Measurements from ENCODE around the gene OPA3.

OPA3 gene

GRCh38 chr19:45524575-45525129, 60.0 kb downstream of the OPA3 start:
- no peak for DNase-seq (ENCODE audit: low read depth in 1 of 2, low spot score in 1 of 2)
- Histone ChIP-seq H3K27ac (replicated peaks) (no peak overlapping the region), H3K27me3 (ENCODE audit: insufficient read depth, poor library complexity, severe bottlenecking) (no peaks in the 10 kb centered on the region), H3K4me3 (replicated peaks; ENCODE audit: insufficient read depth, low read length) (no peak overlapping the region)
- no peak for TF ChIP-seq REST (IDR thresholded peaks at IDR 0.05; ENCODE audit: insufficient replicate concordance, low read depth)
- TF ChIP-seq SPI1 (IDR thresholded peaks at IDR 0.05; ENCODE audit: borderline replicate concordance, low read depth) = no peak
- no peak for TF ChIP-seq CTCF (IDR thresholded peaks at IDR 0.05; ENCODE audit: insufficient read depth, low read length)
- no peak for TF ChIP-seq POLR2AphosphoS5 (IDR thresholded peaks at IDR 0.05; ENCODE audit: low read depth)
- no peak for TF ChIP-seq GABPA (IDR thresholded peaks at IDR 0.05; ENCODE audit: low read depth)

GRCh38 chr19:45523642-45524256, 60.9 kb downstream of the OPA3 start:
- no peak overlapping the region for H3K4me3 ChIP-seq (replicated peaks; ENCODE audit: insufficient read depth, low read length)
- DNase-seq (ENCODE audit: low read depth in 1 of 2, low spot score in 1 of 2) = peak; percentile 77 to 90
- no peak overlapping the region for H3K27ac ChIP-seq (replicated peaks)
- peak; percentile 95 for TF ChIP-seq SPI1 (IDR thresholded peaks at IDR 0.05; ENCODE audit: borderline replicate concordance, low read depth)
- peak; percentile 93 for TF ChIP-seq CTCF (IDR thresholded peaks at IDR 0.05; ENCODE audit: insufficient read depth, low read length)
- no peak for TF ChIP-seq GABPA (IDR thresholded peaks at IDR 0.05; ENCODE audit: low read depth)
- no peak for TF ChIP-seq REST (IDR thresholded peaks at IDR 0.05; ENCODE audit: insufficient replicate concordance, low read depth)
- TF ChIP-seq POLR2AphosphoS5 (IDR thresholded peaks at IDR 0.05; ENCODE audit: low read depth) = no peak
- no peaks in the 10 kb centered on the region for H3K27me3 ChIP-seq (ENCODE audit: insufficient read depth, poor library complexity, severe bottlenecking)

- no peak overlapping the region for H3K27ac ChIP-seq (replicated peaks)
- H3K4me3 ChIP-seq (replicated peaks; ENCODE audit: insufficient read depth, low read length) = no peak overlapping the region
- no peak for TF ChIP-seq POLR2AphosphoS5 (IDR thresholded peaks at IDR 0.05; ENCODE audit: low read depth)
- TF ChIP-seq GABPA (IDR thresholded peaks at IDR 0.05; ENCODE audit: low read depth) = no peak
- no peak for TF ChIP-seq CTCF (IDR thresholded peaks at IDR 0.05; ENCODE audit: insufficient read depth, low read length)
- no peak for TF ChIP-seq REST (IDR thresholded peaks at IDR 0.05; ENCODE audit: insufficient replicate concordance, low read depth)
- no peak for TF ChIP-seq SPI1 (IDR thresholded peaks at IDR 0.05; ENCODE audit: borderline replicate concordance, low read depth)
- no peaks in the 10 kb centered on the region for H3K27me3 ChIP-seq (ENCODE audit: insufficient read depth, poor library complexity, severe bottlenecking)
- no peak for DNase-seq (ENCODE audit: low read depth in 1 of 2, low spot score in 1 of 2)
These were observed 62.3 kb downstream of the OPA3 start for GRCh38 chr19:45522010-45522941.

All from HL-60 (cell line).